Trophoblast cell (in vitro differentiated cells and primary cell): ENCODE results near the gene USP43.

Experiments
- DNase-seq, 2 donors: peaks; one replicate each; pipeline ENCODE4 v3.0.0-alpha.2; 2016
- H2AFZ ChIP-seq: 2 replicates; pipeline ENCODE4 v1.6.1; 2013; ENCODE audit warnings: low read length, moderate library complexity, mild to moderate bottlenecking; ENCODE audit not compliant: insufficient read depth, poor library complexity
- H2AK5ac ChIP-seq: 2 replicates; pipeline ENCODE4 v1.6.1; 2013; ENCODE audit warnings: mild to moderate bottlenecking, low read length
- H2BK120ac ChIP-seq: 2 replicates; pipeline ENCODE4 v1.6.1; 2013; ENCODE audit warnings: low read length, mild to moderate bottlenecking, moderate library complexity; ENCODE audit not compliant: insufficient read depth, poor library complexity
- H2BK12ac ChIP-seq: 2 replicates; pipeline ENCODE4 v1.6.1; 2013; ENCODE audit warnings: mild to moderate bottlenecking, low read length, moderate library complexity
- H2BK5ac ChIP-seq: 2 replicates; pipeline ENCODE4 v1.6.1; 2013; ENCODE audit warnings: low read length, low read depth, moderate library complexity, mild to moderate bottlenecking; ENCODE audit not compliant: poor library complexity
- H3K14ac ChIP-seq: 2 replicates; pipeline ENCODE4 v1.6.1; 2013; ENCODE audit warnings: mild to moderate bottlenecking, low read length
- H3K18ac ChIP-seq: 2 replicates; pipeline ENCODE4 v1.6.1; 2013; ENCODE audit warnings: mild to moderate bottlenecking, low read length
- H3K23ac ChIP-seq: 2 replicates; pipeline ENCODE4 v1.6.1; 2013; ENCODE audit warnings: low read length
- H3K27ac ChIP-seq: 2 replicates; pipeline ENCODE4 v1.5.1; 2013; ENCODE audit warnings: low read depth, mild to moderate bottlenecking, inconsistent platforms, low read length, moderate library complexity
- H3K27me3 ChIP-seq: 2 replicates; pipeline ENCODE4 v1.6.1; 2013; ENCODE audit warnings: inconsistent platforms, mild to moderate bottlenecking, low read length, moderate library complexity; ENCODE audit not compliant: insufficient read depth
- H3K36me3 ChIP-seq, 2 experiments: 1 replicate in 1 of 2; 2 replicates in 1 of 2; pipeline ENCODE4 v1.6.1; 2013; ENCODE audit warnings: low read length in 2 of 2, mild to moderate bottlenecking in 2 of 2, moderate library complexity in 1 of 2; ENCODE audit not compliant: insufficient read depth in 2 of 2, control insufficient read depth in 1 of 2
- H3K4ac ChIP-seq: 2 replicates; pipeline ENCODE4 v1.6.1; 2013; ENCODE audit warnings: low read depth, mild to moderate bottlenecking, low read length, moderate library complexity
- H3K4me1 ChIP-seq, 2 experiments: 1 replicate in 1 of 2; 2 replicates in 1 of 2; pipeline ENCODE4 v1.6.1; 2013; ENCODE audit warnings: low read length in 2 of 2, mild to moderate bottlenecking in 2 of 2, moderate library complexity in 1 of 2; ENCODE audit not compliant: insufficient read depth in 2 of 2, control insufficient read depth in 1 of 2
- H3K4me2 ChIP-seq: 2 replicates; pipeline ENCODE4 v1.6.1; 2013; ENCODE audit warnings: inconsistent platforms, mild to moderate bottlenecking, low read length, moderate library complexity
- H3K4me3 ChIP-seq: 2 replicates; pipeline ENCODE4 v1.5.1; 2013; ENCODE audit warnings: mild to moderate bottlenecking, low read depth, low read length, inconsistent platforms
- H3K79me1 ChIP-seq: one replicate; pipeline ENCODE4 v1.6.1; 2013; ENCODE audit warnings: low read length
- H3K79me2 ChIP-seq: 2 replicates; pipeline ENCODE4 v1.6.1; 2013; ENCODE audit warnings: low read length, mild to moderate bottlenecking; ENCODE audit not compliant: control insufficient read depth, insufficient read depth, poor library complexity
- H3K9ac ChIP-seq: 2 replicates; pipeline ENCODE4 v1.6.1; 2013; ENCODE audit warnings: mild to moderate bottlenecking, low read length
- H3K9me3 ChIP-seq: 2 replicates; pipeline ENCODE4 v1.6.1; 2013; ENCODE audit warnings: low read depth, mild to moderate bottlenecking, control low read depth, inconsistent platforms, low read length; ENCODE audit not compliant: insufficient read depth
- H4K12ac ChIP-seq: 2 replicates; pipeline ENCODE4 v1.6.1; 2013; ENCODE audit warnings: low read depth, mild to moderate bottlenecking, low read length, moderate library complexity
- H4K8ac ChIP-seq: 2 replicates; pipeline ENCODE4 v1.6.1; 2013; ENCODE audit warnings: low read depth, mild to moderate bottlenecking, low read length, moderate library complexity
- H4K91ac ChIP-seq: one replicate; pipeline ENCODE4 v1.6.1; 2013; ENCODE audit warnings: low read depth, mild to moderate bottlenecking, low read length, moderate library complexity
- WGBS: extraction: QIAGEN DNeasy Blood & Tissue Kit; methylation state at CpG from one replicate; pipeline ENCODE4 v1.1.7; 2013; ENCODE audit warnings: missing lambda C conversion rate; ENCODE audit not compliant: insufficient read length, insufficient coverage; ENCODE audit errors: extremely low coverage; 5-methylcytosine and 5-hydroxymethylcytosine counted together

USP43 gene

DNA sequence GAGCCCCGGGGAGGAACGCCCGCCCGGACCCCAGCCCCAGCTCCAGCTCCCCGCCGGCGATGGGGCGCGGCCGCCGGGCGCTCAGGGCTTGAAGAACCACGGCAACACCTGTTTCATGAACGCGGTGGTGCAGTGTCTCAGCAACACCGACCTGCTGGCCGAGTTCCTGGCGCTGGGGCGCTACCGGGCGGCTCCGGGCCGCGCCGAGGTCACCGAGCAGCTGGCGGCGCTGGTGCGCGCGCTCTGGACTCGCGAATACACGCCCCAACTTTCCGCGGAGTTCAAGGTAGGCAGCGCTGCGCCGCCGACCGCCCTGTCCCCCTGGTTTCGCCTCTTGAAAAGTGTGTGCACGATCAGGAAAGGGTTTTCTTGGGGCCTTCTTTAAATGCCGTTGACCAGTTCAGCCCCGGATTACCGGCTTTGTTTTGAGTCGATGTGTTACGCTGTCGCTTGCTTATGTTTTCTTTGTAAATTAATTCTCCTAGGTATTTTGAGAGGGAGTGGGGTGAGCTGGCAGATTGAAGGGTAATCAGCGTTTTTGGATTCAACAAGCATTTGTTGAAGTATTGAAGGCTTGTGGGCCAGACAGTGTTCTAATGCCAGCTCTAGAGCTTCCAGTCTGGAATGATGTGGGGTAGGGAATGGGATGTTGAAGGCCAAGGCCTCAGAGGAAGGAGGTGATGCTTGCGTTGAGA is 681 bp downstream of the USP43 start:
- H3K9ac ChIP-seq: peak overlapping the region; percentile 84
- H3K4me1 ChIP-seq: peaks cover 5 to 9% of the 10 kb centered on the region in 2 experiments
- peak overlapping the region; percentile 54 for H3K14ac ChIP-seq
- DNase-seq: peak; percentile 45 to 57
- WGBS: no CpG with 5 or more reads among the region's 51 CpGs
- H2BK5ac ChIP-seq: peak overlapping the region; percentile 65
- no peak overlapping the region for H2BK12ac ChIP-seq
- H2AK5ac ChIP-seq: no peak overlapping the region
- H4K91ac ChIP-seq: peak overlapping the region; percentile 77
- peak overlapping the region; percentile 56 for H3K18ac ChIP-seq
- H4K8ac ChIP-seq: peak overlapping the region; percentile 32
- no peaks in the 10 kb centered on the region for H3K36me3 ChIP-seq
- peak overlapping the region; percentile 89 for H3K4me3 ChIP-seq
- peak overlapping the region; percentile 82 for H2BK120ac ChIP-seq
- peaks cover 15% of the 10 kb centered on the region for H3K79me2 ChIP-seq
- H3K4ac ChIP-seq: peak overlapping the region; percentile 68
- H4K12ac ChIP-seq: peak overlapping the region; percentile 26
- H2AFZ ChIP-seq: no peak overlapping the region
- no peak overlapping the region for H3K23ac ChIP-seq
- peak overlapping the region; percentile 86 for H3K27ac ChIP-seq
- H3K9me3 ChIP-seq: no peaks in the 10 kb centered on the region
- H3K79me1 ChIP-seq: peaks cover 26% of the 10 kb centered on the region
- no peaks in the 10 kb centered on the region for H3K27me3 ChIP-seq
- H3K4me2 ChIP-seq: peak overlapping the region; percentile 95

DNA sequence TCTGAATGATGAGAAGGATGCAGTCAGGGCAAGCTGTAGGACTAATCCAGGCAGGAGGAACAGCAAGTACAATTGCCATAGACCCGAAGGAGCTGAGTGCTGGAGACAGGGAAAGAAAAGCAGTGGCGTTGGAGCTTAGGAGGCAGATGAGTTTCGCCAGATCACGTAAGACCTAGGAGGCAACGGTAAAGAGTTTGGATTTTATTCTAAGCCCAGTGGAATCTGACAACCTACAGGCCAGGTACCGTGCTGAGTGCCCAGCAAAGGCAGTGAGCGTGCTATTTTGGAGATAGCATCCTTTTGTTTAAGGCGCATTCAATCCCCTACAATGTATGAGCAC is 1.2 kb downstream of the USP43 start:
- peak overlapping the region; percentile 19 for H2BK120ac ChIP-seq
- no peak overlapping the region for H4K8ac ChIP-seq
- H3K79me2 ChIP-seq: peaks cover 15% of the 10 kb centered on the region
- WGBS: no CpG with 5 or more reads among the region's 8 CpGs
- H2AK5ac ChIP-seq: no peak overlapping the region
- no peak overlapping the region for H4K12ac ChIP-seq
- H3K4me2 ChIP-seq: peak overlapping the region; percentile 95
- peak overlapping the region; percentile 7 for H3K18ac ChIP-seq
- H3K27ac ChIP-seq: peak overlapping the region; percentile 13
- H4K91ac ChIP-seq: peak overlapping the region; percentile 65
- H3K4ac ChIP-seq: peak overlapping the region; percentile 21
- no peak overlapping the region for H2AFZ ChIP-seq
- peaks cover 5 to 9% of the 10 kb centered on the region in 2 experiments for H3K4me1 ChIP-seq
- peak overlapping the region; percentile 84 for H3K9ac ChIP-seq
- peaks cover 26% of the 10 kb centered on the region for H3K79me1 ChIP-seq
- DNase-seq: peak; percentile 19 to 57
- H3K14ac ChIP-seq: peak overlapping the region; percentile 32
- no peak overlapping the region for H2BK12ac ChIP-seq
- no peak overlapping the region for H3K23ac ChIP-seq
- no peaks in the 10 kb centered on the region for H3K27me3 ChIP-seq
- no peaks in the 10 kb centered on the region for H3K36me3 ChIP-seq
- H3K9me3 ChIP-seq: no peaks in the 10 kb centered on the region
- H2BK5ac ChIP-seq: peak overlapping the region; percentile 34
- peak overlapping the region; percentile 89 for H3K4me3 ChIP-seq

DNA sequence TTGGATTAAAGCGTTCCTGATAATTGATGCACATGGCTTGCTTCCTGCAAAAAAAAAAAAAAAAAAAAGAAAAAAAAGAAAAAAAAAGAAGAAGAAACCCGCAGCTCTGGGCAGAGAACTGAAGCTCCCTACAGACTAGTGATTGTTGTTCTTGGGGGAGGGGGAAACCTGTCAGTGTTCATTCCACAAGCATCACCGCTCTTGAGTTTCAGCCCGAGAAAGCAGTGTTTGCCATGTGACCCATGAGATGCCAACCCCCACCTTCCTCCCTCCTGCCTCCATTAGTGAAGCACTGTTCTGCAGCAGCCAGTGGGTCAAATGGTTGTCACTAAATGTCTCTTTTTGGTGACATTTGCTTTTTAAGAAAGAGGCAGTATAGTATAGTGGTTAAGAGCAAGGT is 1.7 kb downstream of the USP43 start:
- no peak overlapping the region for H4K12ac ChIP-seq
- peaks cover 26% of the 10 kb centered on the region for H3K79me1 ChIP-seq
- no peaks in the 10 kb centered on the region for H3K9me3 ChIP-seq
- H2BK12ac ChIP-seq: no peak overlapping the region
- no peak overlapping the region for H4K91ac ChIP-seq
- H3K18ac ChIP-seq: no peak overlapping the region
- H3K4me2 ChIP-seq: peak overlapping the region; percentile 95
- no peaks in the 10 kb centered on the region for H3K36me3 ChIP-seq
- no peak overlapping the region for H3K4ac ChIP-seq
- WGBS: no CpG with 5 or more reads among the region's 4 CpGs
- H2BK5ac ChIP-seq: no peak overlapping the region
- no peak overlapping the region for H3K4me3 ChIP-seq
- no peaks in the 10 kb centered on the region for H3K27me3 ChIP-seq
- peak; percentile 92 to 94 for DNase-seq
- H3K9ac ChIP-seq: no peak overlapping the region
- peaks cover 15% of the 10 kb centered on the region for H3K79me2 ChIP-seq
- no peak overlapping the region for H2BK120ac ChIP-seq
- H2AFZ ChIP-seq: no peak overlapping the region
- H3K14ac ChIP-seq: no peak overlapping the region
- peak overlapping the region; percentile 61 for H3K27ac ChIP-seq
- no peak overlapping the region for H4K8ac ChIP-seq
- H3K4me1 ChIP-seq: peaks cover 5 to 9% of the 10 kb centered on the region in 2 experiments
- H3K23ac ChIP-seq: no peak overlapping the region
- no peak overlapping the region for H2AK5ac ChIP-seq

DNA sequence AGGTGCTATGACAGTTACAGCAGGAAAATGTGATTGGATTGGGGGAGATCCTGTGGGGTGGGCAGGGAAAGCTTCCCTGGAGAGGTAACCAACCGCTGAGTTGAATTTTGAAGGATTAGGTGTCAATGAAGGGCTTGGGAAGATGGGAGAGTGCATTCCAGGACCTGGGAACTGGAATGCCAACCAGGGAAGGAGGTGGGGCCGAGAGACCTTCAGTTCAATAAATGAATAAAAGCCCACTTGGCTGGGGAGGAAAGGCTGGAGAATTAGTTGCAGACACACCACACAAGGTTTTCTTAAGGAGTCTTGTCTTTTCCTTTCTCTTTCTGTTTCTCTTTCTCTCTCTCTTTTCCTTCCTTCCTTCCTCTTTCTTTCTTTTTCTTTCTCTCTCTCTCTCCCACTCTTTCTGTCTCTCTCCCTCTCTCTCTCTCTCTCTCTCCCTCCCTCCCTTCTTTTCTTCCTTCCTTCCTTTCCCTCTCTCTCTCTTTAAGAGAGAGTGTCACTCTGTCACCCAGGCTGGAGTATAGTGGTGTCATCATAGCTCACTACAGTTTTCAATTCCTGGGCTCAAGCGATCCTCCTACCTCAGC is 3.3 kb downstream of the USP43 start:
- no peak overlapping the region for H2AFZ ChIP-seq
- DNase-seq: peak; percentile 40 to 54
- H4K91ac ChIP-seq: no peak overlapping the region
- no peaks in the 10 kb centered on the region for H3K9me3 ChIP-seq
- H3K9ac ChIP-seq: no peak overlapping the region
- H3K4me3 ChIP-seq: no peak overlapping the region
- H2BK5ac ChIP-seq: peak overlapping the region; percentile 7
- peaks cover 5 to 9% of the 10 kb centered on the region in 2 experiments for H3K4me1 ChIP-seq
- no peak overlapping the region for H2BK120ac ChIP-seq
- H3K36me3 ChIP-seq: no peaks in the 10 kb centered on the region
- H4K12ac ChIP-seq: no peak overlapping the region
- WGBS: no CpG with 5 or more reads among the region's 3 CpGs
- H3K79me1 ChIP-seq: peaks cover 26% of the 10 kb centered on the region
- peak overlapping the region; percentile 88 for H3K27ac ChIP-seq
- peak overlapping the region; percentile 51 for H3K4me2 ChIP-seq
- no peaks in the 10 kb centered on the region for H3K27me3 ChIP-seq
- H3K4ac ChIP-seq: no peak overlapping the region
- H3K14ac ChIP-seq: no peak overlapping the region
- no peak overlapping the region for H2BK12ac ChIP-seq
- no peak overlapping the region for H4K8ac ChIP-seq
- H3K18ac ChIP-seq: no peak overlapping the region
- H3K23ac ChIP-seq: no peak overlapping the region
- H3K79me2 ChIP-seq: peaks cover 15% of the 10 kb centered on the region
- no peak overlapping the region for H2AK5ac ChIP-seq
